Transverse colon (tissue), 3 donors: Measurements from ENCODE around the gene LGI4.

Source experiments
- EP300 ChIP-seq: sonication (generic); formaldehyde crosslinking; IDR thresholded peaks from one replicate; pipeline ENCODE4 v1.6.1; 2017; ENCODE audit warnings: antibody characterized with exemption, low read depth
- POLR2A ChIP-seq: fragments of 450-650 bp; IDR thresholded peaks from one replicate; pipeline ENCODE4 v1.6.1; 2016; ENCODE audit warnings: antibody characterized with exemption, mild to moderate bottlenecking, moderate library complexity
- POLR2AphosphoS5 ChIP-seq, 3 donors: sonication (generic); formaldehyde crosslinking; IDR thresholded peaks; one replicate each; pipeline ENCODE4 v1.6.1; 2016; ENCODE audit warnings: antibody characterized with exemption in 3 of 3

DNA sequence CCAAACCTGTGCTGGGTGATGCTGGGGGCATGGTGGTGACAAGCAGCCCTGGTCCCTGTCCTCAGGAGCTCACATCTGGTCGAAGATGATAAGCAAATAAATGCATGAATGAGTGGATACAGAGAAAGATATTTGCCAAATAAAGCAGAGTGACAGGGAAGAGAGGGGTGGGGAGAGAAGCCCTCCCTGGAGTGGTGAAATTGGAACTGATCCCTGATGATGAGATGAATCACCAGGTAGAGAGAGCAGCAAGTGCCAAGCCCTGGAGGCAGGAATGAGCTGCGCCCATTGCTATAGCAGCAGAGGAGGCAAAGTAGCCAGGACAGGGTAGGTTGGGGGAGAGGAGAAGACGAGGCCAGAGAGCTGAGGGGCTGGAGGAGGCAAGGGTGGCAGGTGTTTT is 33.3 kb upstream of the LGI4 start:
- TF ChIP-seq POLR2AphosphoS5 (IDR thresholded peaks at IDR 0.05) (no peak), POLR2A (no peak), EP300 (no peak)
